Dedifferentiated amniotic fluid mesenchymal stem cell (primary cell): ENCODE results near the gene TMEM214.

Source experiments
- DNase-seq: peaks from one replicate; pipeline ENCODE4 v3.0.0-alpha.2; 2016; ENCODE audit errors: extremely low spot score

The TMEM214 gene, protein sequence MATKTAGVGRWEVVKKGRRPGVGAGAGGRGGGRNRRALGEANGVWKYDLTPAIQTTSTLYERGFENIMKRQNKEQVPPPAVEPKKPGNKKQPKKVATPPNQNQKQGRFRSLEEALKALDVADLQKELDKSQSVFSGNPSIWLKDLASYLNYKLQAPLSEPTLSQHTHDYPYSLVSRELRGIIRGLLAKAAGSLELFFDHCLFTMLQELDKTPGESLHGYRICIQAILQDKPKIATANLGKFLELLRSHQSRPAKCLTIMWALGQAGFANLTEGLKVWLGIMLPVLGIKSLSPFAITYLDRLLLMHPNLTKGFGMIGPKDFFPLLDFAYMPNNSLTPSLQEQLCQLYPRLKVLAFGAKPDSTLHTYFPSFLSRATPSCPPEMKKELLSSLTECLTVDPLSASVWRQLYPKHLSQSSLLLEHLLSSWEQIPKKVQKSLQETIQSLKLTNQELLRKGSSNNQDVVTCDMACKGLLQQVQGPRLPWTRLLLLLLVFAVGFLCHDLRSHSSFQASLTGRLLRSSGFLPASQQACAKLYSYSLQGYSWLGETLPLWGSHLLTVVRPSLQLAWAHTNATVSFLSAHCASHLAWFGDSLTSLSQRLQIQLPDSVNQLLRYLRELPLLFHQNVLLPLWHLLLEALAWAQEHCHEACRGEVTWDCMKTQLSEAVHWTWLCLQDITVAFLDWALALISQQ

DNA sequence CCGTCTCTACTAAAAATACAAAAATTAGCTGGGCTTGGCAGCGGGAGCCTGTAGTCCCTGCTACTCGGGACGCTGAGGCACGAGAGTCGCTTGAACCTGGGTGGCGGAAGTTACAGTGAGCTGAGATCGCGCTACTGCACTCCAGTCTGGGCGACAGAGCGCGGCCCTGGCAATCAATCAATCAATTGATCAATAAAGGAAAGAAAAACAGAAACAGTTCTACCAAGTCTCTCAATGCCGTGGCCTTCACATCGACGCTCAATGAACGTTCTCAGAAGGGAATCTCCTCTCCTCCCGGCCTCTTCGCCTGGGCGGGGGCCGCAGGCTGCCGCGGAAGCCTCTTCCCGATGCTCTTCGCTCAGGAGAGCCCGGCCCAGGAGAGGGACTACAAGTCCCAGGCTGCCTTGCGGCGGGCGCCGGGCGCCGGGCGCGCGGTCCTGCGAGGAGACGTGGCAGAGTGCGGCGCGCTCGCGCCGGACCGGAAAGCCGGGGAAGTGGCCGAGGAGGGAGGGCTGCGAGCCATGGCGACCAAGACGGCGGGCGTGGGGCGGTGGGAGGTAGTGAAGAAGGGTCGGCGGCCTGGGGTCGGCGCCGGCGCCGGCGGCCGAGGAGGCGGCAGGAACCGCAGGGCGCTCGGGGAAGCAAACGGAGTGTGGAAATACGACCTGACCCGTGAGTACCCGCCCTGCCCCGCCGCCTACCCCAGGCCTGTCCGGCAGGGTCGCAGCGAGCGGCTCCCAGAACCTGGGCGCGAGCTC, at the start of gene TMEM214:
Gene TMEM214, plus strand, starts transcription at position 471 of the 758 bp plus-strand sequence. Its CDS starts 51 bp downstream, at position 522.
- DNase-seq: peak; percentile 78

DNA sequence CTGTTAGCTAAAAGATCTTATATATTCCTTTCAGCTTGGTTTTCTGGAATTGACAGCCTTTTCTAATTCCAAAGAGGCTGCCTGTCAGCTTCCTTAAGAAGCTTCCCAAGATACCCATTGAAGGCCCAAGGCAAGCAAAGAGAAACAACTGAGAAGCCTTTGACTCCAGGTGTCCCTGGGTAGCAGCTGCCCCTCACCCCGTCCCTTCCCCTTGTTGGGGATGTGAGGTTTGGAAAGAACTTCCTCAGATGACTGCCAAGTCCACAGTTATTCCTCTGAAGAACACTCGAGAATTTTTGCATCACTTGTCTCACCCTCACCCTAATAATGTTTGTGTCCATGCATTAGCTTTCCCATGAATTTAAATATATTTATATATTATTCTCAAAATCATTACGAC, 49.0 kb upstream of the TMEM214 start:
- DNase-seq: no peak

DNA sequence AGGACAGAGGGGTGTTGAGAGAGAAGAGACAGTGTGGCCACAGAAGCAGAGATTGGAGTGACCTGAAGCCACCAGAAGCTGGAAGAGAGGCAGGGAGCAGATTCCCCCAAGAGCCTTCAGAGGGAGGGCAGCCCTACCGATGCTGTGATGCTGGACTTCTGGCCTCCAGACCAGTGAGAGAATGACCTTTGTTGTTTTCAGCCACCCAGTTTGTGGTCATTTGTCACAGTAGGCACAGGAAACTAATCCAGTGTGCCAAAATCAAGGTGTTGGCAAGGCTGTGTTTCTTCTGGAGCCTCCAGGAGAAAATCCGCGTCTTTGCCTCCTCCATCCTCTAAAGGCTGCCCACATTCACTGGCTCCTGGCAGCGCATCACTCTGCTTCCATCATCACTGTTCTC, 47.0 kb upstream of the TMEM214 start:
- DNase-seq: no peak

DNA sequence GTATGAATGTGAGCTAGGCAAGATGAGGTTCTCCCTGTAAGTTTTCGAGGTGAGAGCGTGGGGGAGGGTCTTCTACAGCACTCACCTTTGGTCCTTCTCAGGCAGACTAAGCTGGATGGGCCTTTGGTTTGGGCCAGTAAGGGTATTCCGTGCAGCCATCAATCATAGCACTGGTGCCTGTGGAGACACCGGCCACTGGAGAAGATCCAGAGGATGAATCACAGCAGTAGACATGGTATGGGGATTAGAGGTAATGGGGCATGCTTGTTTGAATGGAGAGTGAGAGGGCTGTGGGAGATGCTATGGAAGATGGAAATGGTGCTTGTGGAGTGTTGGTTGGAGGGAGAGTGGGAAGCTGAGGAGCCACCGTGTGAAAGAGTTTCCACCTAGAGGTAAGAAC, 46.2 kb upstream of the TMEM214 start:
- no peak for DNase-seq

DNA sequence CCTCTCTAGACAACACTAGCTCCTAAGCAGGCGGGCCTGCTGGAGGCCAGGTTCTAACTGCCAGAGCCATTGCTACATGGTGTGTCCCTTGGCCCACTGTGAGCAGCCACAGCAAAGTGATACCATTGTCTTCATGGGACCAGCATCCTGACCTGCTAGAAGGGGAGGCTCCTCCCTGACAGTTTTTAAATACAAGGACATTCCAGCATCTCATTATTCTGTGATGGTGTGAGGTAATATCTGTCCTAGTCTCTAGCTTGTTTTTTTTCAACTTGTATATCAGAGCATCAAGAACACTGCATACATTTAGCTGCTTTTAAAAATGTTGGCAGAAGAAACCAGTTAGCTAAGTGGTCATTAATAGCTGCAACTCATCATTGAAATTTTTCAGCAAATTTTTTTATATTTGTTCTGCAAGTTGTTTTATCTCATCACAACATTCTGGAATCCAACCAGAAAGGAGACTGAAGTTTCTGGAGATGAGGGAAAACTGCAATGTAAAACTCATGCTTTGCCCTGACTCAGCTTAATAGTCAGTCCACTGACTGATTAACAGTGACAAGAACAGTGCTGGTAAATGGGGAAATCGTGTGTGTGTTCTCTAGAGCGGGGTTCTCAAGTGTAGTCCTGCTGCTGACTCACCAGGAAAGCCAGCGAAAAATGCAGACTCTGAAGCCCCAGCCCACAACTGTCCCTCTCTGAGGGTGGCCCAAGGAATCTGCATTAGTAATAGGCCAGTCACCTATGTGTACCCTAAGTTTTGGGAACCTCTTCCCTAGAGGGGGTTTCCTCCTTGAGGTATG, 44.5 kb upstream of the TMEM214 start:
- DNase-seq: peak; percentile 81

DNA sequence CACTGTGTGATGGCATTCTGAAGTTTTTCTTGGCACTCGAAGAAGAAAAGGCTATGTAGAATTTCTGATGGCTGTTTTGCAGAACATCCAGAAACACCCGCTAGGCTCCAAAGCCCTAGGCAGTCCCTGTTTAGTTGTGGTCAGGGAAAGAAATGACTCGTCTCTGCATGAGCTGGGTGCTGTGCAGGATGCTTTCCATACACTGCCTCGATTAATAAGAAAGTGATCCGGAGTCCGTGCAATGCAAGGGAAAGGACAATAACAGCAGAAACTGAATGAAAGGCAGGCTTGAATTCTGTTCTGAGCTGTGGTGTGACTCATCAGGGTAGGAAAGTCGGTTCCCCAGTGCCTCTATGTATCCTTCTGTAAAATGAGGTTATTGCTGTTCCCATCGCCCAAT, 43.6 kb upstream of the TMEM214 start:
- peak; percentile 19 for DNase-seq

DNA sequence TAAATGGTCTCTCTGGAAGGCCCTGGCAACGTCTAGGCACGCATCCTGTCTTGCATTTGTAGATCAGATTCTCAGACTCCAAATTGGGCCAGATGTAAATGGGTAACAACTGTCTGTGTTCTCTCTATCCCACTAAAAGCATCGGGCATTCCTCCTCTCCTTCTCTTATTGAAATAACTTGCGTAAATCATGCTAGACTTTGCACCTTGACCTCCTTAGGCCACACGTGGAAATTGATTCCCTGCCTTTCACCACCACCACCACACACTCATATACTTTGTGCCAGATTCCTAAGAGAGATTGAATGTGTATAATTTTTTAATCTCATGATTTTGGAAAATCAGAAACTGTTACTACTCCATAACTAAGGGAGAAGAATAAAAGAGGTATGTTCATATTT, 41.0 kb upstream of the TMEM214 start:
- DNase-seq: no peak

DNA sequence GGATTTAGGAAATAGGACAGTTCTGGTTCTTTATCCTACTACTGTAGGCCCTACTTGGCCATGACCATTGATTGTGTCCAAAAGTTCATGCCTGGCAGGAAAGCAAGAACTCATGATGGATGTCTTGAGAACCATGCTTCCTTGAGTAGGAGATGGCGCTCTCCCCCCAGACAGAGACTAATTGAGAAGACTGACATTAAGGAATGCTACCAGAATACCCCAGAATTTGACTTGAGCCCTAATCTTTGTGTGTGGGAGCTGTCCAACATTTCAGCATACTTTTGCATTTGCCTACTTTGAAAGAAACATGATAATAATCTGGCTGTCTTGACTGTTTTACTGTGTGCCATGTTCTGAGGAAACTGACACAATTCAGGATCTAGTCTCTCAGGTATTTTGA, 39.0 kb upstream of the TMEM214 start:
- DNase-seq: no peak

DNA sequence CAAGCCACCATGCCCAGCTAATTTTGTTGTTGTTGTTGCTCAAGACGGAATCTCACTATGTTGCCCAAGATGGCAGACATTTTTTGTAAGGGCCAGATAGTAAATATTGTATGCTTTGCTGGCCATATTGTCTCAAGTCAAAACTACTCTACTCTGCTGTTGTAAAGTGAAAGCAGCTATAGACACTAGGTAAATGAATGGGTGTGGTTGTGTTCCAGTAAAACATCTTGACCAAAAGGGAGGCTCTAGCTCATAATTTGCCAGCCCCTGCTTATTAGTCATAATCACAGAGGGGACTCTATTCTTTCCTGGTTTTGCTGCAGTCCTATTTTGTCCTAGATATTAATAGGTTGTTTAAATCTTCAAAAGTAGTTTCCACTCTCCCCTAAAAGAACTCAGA, 37.8 kb upstream of the TMEM214 start:
- DNase-seq: no peak

DNA sequence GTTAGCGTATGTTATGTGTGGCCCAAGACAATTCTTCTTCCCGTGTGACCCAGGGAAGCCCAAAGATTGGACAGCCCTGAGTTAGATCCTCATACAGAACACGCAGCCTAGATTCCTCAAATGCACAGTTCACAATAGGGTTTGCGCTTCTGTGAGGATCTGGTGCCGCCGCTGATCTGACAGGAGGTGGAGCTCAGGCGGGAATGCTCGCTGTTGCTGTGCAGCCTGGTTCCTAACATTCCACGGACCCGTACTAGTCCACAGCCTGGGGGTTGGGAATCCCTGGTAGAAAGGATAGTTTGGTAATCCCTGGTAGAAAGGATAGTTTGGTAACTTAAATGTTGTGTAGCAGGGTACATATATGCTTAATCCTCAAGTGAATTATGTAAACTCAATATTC, 35.4 kb upstream of the TMEM214 start:
- DNase-seq: no peak

DNA sequence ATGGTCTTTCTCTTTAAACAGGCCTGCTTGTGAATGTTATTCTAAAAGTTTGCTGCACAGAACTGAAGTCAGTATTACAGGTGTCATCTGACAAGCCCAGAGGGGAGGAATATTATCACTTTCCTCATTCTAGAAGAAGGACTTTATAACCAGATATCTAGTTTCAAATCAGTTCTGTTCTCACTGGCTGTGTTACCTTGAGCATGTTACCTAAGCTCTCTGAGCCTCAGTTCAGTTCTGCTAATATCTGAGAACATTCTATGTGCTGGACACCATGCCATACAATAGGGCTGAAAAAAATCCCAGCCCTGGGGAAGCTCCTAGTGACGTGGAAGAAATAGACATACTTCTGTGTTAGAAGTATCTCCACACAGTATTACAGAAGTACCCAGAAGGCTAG, 34.4 kb upstream of the TMEM214 start:
- DNase-seq: no peak

DNA sequence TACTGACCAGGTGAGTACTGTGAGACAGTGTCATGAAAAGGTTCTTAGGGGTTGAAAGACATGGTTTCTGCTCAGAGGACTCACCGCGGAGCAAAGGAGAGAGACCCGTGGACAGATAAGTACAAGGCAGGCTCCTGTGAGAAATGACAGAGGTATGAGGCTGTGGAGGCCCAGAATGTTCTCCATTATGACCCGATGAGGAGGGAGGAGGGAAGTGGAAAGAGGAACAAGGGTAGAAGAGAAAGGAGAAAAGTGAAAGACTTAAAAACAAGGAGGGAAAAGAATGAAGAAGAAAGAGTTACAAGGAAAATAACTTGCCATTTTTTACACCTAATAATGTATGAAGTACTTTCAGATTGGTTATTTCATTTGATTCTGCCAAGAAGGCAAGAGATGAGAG, 32.5 kb upstream of the TMEM214 start:
- DNase-seq: no peak

DNA sequence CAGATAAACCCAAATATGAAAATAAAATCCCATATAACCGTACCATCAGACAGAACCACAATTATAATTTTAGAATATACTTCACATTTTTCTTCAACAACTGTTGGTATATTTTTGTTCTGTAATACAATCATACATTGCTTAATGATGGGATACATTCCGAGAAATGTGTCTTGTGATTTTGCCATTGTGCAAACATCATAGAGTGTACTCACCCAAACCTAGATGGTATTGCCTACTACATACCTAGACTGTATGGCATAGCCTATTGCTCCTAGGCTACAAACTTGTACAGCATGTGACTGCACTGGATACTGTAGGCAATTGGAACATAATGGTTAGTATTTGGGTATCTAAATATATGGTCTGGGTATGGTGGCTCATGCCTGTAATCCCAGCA, 31.8 kb upstream of the TMEM214 start:
- DNase-seq: no peak

DNA sequence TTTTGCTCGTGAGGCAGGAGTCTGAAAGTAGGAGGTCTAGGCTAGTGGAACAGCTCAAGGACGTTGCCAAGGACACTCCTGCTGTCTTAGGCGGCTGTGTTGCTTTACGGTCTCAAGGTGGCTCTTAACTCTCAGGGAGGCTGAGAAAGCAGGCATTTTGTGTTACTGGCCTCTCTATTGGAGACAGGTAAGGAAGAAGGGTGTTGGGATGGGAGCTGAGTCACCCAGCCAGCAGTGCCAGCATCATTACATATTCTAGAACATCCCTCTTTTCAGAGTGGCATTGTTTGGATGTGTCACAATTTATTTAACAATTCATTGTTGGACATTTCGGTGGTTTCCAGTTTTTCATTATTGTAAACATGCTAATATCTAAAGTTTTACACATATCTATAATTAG, 30.8 kb upstream of the TMEM214 start:
- no peak for DNase-seq

DNA sequence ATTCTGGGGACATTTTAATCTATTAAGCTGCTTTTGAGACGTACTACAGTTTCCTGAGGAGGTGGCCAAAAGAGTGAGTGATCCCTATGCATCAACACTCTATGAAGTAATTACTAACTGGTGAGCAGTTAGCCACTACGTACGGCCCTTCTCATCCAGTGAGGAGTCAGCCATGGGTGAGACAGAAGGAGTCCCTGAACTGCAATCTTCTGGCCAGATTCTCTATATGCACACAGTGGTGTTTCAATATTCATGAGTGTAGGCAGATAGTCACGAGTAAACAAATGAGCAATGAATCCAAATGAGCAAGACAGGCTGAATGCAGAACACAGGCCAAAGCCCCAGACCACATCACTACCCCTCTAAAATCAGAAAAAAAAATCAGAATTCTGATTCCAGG, 29.8 kb upstream of the TMEM214 start:
- DNase-seq: no peak

DNA sequence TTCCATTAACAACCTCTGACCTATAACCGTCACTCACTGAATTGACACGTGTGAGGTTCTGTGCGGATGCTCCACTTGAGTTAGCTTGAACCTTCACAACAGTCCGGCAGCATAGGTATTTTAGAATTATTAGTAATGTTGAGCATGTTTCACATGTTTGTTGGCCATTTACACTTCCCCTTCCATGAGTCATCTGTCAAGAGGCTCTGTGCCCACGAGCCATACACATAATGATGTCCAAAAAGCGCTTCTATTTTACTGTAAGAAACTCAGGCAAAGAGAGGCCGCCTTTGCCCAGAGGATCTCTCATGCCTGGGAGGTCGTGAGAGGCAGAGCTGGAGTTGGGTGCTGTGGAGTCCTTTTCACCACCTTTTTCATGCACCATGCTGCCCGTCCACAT, 28.9 kb upstream of the TMEM214 start:
- DNase-seq: no peak

DNA sequence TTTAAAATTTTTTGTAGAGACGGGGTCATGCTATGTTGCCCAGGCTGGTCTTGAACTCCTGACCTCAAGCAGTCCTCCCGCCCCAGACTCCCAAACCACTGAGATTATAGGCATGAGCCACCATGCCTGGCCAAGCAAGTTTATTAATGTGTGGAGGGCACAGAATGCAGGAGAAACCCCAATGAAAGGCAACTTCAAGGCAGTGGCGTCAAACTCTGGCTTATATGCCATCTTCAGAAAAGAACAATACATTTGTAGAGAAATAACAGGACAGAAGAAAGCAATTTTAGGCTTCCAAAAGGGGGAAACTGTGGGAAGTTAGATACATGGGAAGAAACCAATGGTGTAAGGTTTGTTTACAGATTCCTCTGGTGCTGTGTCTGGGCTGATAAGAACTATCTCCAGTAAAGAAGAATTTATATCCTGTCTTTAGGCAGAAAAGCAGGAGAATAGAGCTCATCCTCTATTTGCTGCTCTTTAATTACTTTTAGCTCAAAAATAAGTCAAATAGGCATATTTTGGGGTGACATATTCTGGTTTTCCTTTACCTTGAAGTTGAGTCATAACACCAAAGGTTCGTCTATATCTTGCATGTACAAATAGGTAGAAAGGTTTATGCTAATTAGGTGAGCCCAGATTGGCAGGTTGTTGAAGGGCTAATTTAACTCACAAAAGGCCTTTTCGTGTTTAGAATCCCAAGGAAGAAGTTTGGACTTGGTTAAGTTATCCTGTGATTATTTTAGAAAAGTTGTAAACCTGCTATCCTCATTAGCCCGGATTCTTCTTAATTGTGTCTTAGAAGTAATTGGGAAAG, 26.0 kb upstream of the TMEM214 start:
- DNase-seq: no peak

DNA sequence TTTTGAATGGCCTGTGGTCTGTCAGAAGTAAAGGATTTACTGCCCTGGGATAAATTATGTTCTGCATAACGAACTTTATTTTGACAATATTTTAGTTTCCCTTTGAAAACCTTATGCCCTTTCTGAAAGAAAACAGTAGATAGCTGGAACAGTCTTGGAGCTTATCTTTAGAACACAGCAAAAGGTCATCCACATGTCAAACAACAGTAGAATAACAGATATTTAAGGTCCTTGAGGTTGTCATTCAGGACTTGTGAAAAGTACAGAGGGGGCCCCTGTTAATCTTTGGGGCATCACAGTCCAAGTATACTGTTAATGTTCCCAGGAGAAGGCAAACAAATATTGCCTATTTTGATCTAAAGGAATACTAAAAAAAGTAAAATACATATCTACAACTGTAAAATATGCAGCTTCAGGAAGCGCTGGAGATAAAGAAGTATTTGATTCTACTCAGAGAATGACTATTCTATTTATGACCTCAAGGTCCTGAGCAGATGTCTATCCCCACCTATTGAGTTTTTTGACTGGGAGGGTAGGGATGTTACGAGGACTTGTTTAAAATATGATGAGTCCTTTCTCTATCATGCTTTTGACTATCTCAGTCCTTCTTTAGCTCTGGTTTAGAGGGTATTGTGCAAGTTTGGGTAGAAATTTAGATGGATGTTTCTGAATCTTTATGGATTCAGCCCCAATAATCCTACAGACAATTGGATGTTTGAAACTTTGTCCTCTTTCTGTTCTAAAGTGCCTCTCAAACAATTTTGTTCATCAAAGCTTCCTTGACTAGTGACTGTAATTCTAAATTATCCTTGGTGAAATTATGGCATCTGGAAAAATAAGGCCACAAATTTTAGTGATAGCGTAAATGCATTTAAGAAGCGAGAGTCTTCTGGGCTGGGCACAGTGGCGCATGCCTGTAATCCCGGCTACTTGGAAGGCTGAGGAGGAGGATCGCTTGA, 25.1 kb upstream of the TMEM214 start:
- DNase-seq: no peak

DNA sequence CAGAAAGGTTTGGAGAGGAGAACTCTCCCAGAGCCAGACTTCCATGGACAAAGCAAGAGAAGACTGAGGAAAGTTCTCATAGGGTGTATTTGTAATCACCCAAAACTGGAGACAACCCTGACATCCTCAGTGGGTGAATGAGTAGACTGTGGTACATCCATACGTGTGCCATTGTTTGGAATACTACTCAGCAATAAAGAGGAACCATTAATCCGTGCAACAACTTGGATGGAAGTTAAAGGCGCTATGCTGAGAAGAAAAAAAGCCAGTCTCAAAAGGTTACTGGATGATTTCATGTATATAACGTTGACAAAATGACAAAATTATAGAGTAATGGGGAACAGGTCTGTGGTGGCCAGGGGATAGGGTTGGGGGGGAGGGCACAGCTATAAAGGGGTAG, 24.1 kb upstream of the TMEM214 start:
- DNase-seq: no peak

DNA sequence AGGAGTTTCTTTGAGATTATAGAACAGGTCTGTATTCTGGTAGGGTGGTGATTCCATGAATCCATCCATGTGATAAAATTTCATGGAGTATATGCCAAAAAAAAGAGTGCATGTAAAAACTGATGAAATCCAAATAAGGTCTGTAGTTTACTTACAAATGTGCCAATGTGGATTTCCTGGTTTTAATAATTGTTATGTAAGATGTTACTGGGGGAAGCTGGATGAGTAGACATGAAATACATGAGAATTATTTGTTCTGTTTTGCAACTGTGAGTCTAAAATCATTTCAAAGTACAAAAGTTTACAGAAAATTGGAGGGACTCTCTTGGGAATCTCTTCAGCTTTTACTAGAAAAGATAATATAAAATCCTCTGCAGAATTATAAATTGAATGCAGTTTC, 23.7 kb upstream of the TMEM214 start:
- no peak for DNase-seq
